NCI-H82 (cell line): ENCODE measurements around the gene ACADL.

Experiments
- DNase-seq: peaks from one replicate; lab custom pipeline; 2025; lab: John Stamatoyannopoulos, UW

ACADL gene

DNA sequence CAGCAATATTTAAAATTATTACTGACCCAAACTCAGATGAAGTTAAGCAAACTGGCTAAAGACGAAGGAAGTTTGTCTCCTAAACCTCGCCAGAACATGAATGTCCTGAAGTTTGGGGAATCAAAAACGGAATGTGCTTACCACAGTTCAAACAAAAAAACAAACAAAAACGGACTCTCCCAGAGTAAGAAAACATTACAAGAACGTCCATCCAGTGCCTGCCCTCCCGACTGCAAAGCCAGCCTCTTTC lies 55.1 kb downstream of the ACADL start:
- no peak for DNase-seq

DNA sequence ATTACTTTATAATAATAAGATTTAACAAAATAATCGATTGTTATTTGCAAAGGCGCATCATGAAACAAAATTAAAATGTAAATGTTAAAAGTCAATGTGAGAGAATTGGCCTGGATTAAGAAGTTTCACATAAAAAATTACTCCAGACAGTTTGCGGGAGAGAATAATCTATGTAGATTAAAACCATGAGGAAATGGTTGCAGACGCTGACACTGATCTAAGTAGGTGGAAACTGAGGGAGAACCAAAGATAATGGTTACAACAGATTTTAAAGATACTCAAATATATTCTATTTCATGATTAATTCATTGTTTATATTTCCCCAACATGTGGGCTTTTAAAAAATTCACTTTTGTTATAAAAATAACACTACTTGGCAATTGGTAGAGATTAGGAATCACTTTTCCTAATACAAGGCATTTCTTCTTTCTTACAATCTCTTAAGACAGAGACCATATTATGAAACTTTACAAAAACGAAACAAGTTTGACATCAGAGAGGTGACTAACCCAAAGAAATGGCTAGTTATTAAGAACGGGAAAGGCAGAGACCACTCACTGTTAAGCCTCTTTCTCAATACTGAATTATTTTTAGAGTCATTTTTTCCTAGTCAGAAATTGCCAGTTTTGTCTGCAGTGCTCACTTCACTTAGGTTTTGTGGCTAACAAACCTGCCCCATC lies 55.6 kb downstream of the ACADL start:
- peak; percentile 15 for DNase-seq

DNA sequence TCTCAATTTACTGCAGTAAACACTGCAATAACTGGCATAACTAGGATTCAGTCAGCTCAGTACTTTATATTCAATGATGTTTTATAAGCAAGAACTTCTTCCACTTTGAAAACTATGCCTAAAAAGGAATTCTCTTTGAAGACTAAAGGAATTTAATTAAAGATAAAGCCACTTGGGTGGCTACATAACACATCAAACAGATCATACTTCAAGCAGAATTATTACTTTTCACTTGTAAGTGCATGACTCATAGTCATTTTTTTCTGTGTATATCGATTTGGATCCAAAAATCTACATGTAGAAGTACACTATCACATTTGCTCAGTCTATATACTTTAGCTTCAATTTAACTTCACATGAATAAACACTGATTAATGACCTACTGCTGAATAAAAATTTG lies 58.0 kb downstream of the ACADL start:
- no peak for DNase-seq

DNA sequence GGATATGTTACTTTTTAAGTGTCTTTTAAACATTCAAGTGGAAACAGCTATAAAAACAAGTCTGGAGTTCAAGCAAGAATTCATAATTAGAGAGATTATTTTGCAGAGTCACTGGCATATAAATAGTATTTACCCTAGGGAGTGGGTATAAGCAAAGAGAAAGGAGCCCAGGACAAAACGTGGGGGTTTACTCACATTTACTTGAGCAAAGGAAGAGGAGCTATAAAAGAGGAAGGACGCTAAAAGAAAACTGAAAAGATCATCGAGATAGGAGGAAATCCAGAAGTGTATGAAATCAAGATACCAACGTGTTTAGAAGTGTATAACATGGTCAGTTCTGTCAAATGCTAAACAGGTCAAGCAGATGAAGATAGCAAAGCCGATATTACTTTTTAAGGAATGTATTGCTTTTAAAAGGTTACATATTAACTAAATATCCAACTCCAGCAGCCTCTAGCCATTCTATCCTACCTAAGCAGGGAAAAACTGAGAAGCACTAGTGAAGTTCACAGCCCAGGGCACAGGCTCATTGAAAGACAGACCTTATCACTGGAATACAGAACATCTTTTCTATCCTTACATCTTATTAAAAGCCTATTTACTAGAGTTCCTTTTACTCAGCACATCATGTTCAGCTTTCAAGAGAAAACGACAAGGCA lies 62.7 kb downstream of the ACADL start:
- no peak for DNase-seq

DNA sequence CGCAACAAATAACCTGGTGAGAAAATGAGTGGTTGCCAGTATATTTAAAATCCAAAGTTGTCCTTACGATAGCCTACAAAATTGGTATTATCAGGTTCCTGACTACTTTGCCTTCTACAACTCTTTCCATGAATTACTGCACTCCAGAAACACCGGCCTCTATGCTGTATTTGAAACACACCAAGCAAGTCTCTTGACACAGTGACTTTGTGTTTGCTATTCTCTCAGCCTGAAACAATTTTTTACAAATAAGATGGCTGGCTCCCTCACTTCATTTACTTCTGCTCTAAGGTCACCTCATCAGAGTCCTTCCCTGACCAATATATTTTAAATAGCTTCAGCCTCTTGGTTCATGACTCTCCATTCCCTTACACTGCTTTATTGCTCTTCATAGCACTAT lies 66.2 kb downstream of the ACADL start:
- no peak for DNase-seq

DNA sequence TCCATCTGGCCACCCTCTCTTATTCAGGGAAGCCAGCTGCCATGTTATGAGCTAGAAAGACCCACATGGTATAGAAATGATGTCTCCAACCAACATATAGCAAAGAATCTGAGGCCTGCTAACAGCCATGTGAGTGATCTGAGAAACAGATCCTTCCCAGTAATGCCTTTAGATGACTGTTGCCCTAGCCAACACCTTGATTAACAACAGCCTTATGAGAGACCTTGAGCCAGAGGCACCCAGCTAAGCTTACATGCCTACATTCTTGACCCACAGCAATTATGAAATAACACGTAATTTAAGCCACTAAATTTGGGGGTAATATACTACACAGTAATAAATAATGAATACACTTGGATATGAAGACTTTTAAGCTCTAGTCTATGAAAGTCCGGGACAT lies 67.0 kb downstream of the ACADL start:
- peak; percentile 69 for DNase-seq

DNA sequence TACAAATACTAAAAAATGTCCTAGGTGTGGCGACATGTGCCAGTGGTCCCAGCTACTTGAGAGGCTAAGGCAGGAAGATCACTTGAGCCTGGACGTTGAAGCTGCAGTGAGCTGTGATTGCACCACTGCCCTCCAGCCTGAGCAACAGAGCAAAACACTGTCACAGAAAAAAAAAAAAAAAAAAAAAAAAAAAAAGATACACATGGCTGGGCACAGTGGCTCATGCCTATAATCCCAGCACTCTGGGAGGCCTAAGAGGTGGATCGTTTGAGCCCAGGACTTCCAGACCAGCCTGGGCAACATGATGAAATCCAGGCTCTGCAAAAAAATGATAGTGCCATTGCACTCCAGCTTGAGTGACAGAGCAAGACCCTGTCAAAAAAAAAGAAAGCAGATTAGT lies 67.7 kb downstream of the ACADL start:
- peak; percentile 15 for DNase-seq

DNA sequence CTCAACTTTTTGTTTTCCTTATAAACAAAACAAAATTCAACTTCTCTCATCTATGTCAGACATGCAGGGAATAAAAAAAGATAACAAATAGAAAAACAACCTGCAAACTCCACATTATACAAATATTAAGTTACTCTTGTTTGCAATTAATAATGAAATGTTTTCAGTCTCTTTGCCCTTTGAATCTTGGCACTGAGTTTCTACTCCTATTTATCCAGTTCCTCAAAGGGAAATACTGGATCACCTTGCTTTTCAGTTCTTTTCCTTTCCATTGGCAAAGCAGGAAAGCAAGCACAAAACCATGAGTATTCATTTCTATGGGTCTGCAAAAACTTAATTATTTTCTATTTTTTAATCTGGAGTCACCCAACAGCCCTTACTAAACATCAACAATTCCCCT lies 77.6 kb downstream of the ACADL start:
- DNase-seq, result no peak
